ENCODE results near the gene OTUD1.
"Not testable (repeated sequence)": the region's sequence is repeated elsewhere in the genome, so short reads cannot be mapped to it uniquely, and the experiment has no call there.

The OTUD1 gene, protein sequence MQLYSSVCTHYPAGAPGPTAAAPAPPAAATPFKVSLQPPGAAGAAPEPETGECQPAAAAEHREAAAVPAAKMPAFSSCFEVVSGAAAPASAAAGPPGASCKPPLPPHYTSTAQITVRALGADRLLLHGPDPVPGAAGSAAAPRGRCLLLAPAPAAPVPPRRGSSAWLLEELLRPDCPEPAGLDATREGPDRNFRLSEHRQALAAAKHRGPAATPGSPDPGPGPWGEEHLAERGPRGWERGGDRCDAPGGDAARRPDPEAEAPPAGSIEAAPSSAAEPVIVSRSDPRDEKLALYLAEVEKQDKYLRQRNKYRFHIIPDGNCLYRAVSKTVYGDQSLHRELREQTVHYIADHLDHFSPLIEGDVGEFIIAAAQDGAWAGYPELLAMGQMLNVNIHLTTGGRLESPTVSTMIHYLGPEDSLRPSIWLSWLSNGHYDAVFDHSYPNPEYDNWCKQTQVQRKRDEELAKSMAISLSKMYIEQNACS

GRCh38 chr10:23438547-23439451 lies at the start of gene OTUD1:
Gene OTUD1, plus strand, starts transcription at chr10:23439075. Its CDS starts 383 bp downstream, at chr10:23439458.
- DNase-seq (ENCODE audit: low read depth), result peak; percentile 58

- not testable (repeated sequence) for DNase-seq (ENCODE audit: low read depth)
Observed at GRCh38 chr10:23390408-23390807, 48.5 kb upstream of the OTUD1 start.

DNA sequence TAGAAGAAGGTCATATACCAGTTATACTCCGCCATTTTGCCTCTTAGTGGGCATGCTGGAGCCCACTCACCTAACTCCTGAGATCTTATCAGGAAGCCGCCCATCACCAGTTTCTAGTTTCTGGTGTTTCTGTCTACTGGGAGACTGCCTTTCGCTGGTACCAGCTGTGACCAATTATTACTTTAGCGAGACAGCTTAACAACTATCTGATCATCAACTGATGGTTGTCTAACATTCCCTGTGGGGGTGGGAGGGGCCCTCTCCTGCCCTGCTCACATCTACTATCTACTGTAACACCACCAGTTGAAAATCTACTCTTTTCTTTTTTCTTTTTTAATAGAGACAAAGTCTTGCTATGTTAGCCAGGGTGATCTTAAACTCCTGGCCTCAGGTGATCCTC lies 48.1 kb upstream of the OTUD1 start:
- DNase-seq (ENCODE audit: low read depth), result no peak

DNA sequence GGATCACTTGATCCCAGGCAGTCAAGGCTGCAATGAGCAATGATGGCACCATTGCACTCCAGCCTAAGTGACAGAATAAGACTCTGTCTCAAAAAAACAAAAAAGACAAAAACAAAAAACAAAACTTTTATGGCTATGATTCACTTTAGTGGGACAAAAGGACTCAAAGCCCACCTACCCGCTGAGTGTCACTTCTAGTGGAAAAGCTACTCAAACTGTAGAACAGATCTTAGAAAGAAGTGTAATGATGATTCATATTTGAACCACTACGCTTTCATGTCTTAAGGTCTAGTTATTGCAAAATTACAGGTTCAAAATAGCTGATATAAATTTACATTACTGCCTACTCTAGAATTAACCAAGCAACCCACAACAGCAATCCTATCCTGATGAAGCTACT lies 47.1 kb upstream of the OTUD1 start:
- no peak for DNase-seq (ENCODE audit: low read depth)

GRCh38 chr10:23395017-23395416 lies 43.9 kb upstream of the OTUD1 start:
- DNase-seq (ENCODE audit: low read depth), result no peak

DNA sequence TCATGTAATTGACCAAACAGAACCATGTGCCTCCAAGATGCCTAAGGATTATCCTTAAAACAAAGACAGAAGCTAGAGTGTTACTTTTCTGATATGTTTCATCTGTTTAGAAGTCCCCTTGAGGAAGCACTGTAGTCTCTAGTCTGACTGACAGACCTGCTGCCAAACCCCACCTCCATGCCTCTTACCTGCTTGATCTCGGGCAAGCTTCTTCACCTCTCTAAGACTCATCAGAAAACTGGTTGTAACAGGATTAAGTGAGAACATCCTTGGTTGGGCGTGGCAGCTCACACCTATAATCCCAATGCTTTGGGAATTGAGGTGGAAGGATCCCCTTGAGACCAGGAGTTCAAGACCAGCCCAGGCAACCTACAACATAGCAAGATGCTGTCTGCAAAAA lies 42.2 kb upstream of the OTUD1 start:
- no peak for DNase-seq (ENCODE audit: low read depth)

GRCh38 chr10:23399701-23400144 lies 39.2 kb upstream of the OTUD1 start:
- peak; percentile 76 for DNase-seq (ENCODE audit: low read depth)

- no peak for DNase-seq (ENCODE audit: low read depth)
Observed at GRCh38 chr10:23402856-23403255, 36.0 kb upstream of the OTUD1 start.

GRCh38 chr10:23403278-23403677 lies 35.6 kb upstream of the OTUD1 start:
- no peak for DNase-seq (ENCODE audit: low read depth)

DNA sequence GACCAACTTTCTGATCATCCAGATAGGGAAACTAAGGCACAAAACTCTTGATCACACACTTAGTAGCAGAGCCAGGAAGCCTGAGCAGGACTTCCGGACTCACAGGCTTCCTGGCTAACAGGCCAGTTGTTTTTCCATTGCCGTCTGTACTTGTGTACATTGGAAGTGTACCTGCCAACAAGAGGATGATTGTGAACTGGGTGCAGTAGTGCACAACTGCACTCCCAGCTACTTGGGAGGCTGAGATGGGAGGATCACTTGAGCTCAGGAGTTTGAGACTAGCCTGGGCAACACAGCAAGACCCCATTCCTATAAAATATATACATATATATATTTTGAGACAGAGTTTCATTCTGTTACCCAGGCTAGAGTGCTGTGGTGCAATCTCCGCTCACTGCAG lies 35.2 kb upstream of the OTUD1 start:
- no peak for DNase-seq (ENCODE audit: low read depth)

- no peak for DNase-seq (ENCODE audit: low read depth)
Observed at GRCh38 chr10:23404461-23404980, 34.4 kb upstream of the OTUD1 start.

DNA sequence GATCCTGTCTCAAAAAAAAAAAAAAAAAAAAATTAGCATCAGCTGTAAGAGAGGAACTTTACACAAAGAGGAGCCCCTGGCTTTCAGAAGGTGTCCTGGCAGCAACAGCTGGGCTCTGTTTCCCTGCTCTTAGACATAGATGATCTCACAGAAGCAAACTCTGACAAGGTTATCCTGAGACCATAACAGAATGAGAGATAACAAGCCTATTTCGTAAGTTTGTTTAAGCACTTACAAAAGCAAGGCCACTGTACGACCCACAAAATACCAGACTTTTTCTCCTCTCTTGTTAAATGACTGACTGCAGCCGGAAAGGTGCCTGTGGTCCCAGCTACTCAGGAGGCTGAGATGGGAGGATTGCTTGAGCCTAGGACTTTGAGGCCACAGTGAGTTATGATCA lies 33.3 kb upstream of the OTUD1 start:
- no peak for DNase-seq (ENCODE audit: low read depth)

GRCh38 chr10:23406409-23406808 lies 32.5 kb upstream of the OTUD1 start:
- no peak for DNase-seq (ENCODE audit: low read depth)

DNA sequence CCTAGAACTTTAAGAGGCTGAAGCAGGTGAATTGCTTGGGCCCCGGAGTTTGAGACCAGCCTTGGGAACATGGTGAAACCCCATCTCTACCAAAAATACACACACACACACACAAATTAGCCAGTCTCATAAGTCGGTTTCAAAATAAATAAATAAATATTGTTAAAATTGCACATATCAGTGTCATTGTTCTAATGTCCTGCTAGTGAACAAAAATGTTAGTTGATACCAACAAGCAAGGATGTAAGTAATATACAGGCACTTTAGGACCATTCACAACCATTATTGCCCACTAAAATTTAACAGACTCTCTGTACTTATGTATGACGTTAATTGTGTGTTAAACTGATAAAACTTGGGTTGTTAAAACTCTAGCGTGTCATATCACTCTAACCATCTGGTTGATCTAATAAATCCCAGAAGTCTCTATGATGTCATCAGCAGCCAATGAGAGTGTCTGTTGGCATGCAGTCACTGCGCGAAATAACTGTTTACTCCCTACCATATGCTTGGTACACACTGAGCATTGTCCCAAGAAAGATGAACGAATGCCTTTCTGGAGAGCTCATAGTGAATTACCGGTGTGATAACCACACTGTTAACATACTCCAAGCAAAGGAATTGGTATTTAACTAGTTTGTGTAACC lies 30.4 kb upstream of the OTUD1 start:
- no peak for DNase-seq (ENCODE audit: low read depth)

DNA sequence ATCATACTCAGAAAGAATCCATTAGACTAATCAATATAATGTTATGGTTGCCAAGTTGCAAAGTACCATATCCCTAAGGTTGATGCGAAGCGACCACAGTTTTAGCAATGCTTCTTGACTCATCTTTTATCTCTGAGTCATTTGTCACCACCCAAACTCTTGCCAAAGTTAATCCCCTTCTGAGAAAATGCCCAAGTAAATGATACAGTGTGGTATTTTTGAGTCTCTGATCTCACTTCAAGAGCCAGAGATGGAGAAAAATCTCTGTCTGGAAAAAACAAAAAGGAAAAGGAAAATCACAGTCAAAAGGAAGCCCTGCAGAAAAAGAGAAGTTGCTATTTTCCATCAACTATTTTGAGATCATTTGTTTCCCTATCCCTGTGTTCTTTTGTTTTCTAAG lies 26.7 kb upstream of the OTUD1 start:
- no peak for DNase-seq (ENCODE audit: low read depth)

GRCh38 chr10:23413629-23414089 lies 25.2 kb upstream of the OTUD1 start:
- no peak for DNase-seq (ENCODE audit: low read depth)

GRCh38 chr10:23414658-23415057 lies 24.2 kb upstream of the OTUD1 start:
- DNase-seq (ENCODE audit: low read depth), result no peak

DNA sequence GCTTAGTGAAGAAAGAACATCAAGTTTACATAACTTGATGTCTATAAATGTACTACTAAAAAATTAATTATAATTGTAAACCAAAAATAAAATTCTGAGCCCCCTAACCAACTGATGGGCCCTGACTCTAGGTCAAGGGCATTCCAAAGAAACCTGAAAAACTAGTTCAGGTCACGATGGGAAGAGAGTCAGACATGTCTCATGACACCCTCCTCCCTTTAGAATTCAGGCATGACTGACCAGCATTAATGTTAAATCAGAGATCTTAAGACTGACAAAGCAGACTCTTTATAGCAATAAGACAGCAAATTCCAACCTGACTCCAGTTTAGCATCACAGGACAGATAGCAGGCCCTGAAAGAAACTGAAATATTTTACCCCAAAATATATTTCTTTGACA lies 21.6 kb upstream of the OTUD1 start:
- DNase-seq (ENCODE audit: low read depth), result no peak

GRCh38 chr10:23418051-23418681 lies 20.7 kb upstream of the OTUD1 start:
- no peak for DNase-seq (ENCODE audit: low read depth)

- DNase-seq (ENCODE audit: low read depth), result no peak
Observed at GRCh38 chr10:23419201-23419600, 19.7 kb upstream of the OTUD1 start.

GRCh38 chr10:23419655-23420329 lies 19.1 kb upstream of the OTUD1 start:
- DNase-seq (ENCODE audit: low read depth), result no peak

Measured in HS-27A (cell line).